Ascending aorta (tissue), 2 donors: ENCODE results near the gene ZC3H11A. TPM values are rescaled to one million over a fixed set of nuclear protein-coding genes. Genes with fewer than 3 reads are reported as not detected.

ENCODE experiments used
- DNase-seq, 2 donors: peaks; one replicate each; pipeline ENCODE4 v3.0.0-alpha.2; 2019; ENCODE audit warnings: low spot score in 2 of 2
- H3K27ac ChIP-seq, 2 donors: fragments of 200-600 bp; sonication (generic); one replicate each; pipeline ENCODE4 v1.5.1; 2016 to 2017; ENCODE audit warnings: mild to moderate bottlenecking in 1 of 2
- H3K27me3 ChIP-seq: fragments of 200-600 bp; sonication (generic); one replicate; pipeline ENCODE4 v1.5.1; 2017
- H3K36me3 ChIP-seq, 2 donors: fragments of 200-600 bp; sonication (generic); one replicate each; pipeline ENCODE4 v1.5.1; 2016
- H3K4me1 ChIP-seq, 2 donors: fragments of 200-600 bp; sonication (generic); one replicate each; pipeline ENCODE4 v1.5.1; 2016 to 2017; ENCODE audit warnings: mild to moderate bottlenecking in 1 of 2
- H3K4me3 ChIP-seq, 2 donors: fragments of 200-600 bp; sonication (generic); one replicate each; pipeline ENCODE4 v1.5.1; 2016 to 2017; ENCODE audit warnings: mild to moderate bottlenecking in 1 of 2
- H3K9me3 ChIP-seq, 2 donors: fragments of 200-600 bp; sonication (generic); one replicate each; pipeline ENCODE4 v1.5.1; 2016
- CTCF ChIP-seq, 3 experiments: fragments of 200-600 bp in 2 of 3; fragments of 450-650 bp in 1 of 3; sonication (generic) in 2 of 3; IDR thresholded peaks; one replicate each; pipeline ENCODE4 v1.5.1; 2016 to 2019; ENCODE audit warnings: antibody characterized with exemption in 3 of 3, mild to moderate bottlenecking in 1 of 3, moderate library complexity in 1 of 3
- intact Hi-C: fragments of 100-400 bp; cut with DNase I; formaldehyde crosslinking; loops from one replicate; pipeline ENCODE4 v1.15.1; 2023
- total RNA-seq: library from RNA; depleted of rRNA; stranded (reverse); fragments of >200 nt; gene quantifications from one replicate; pipeline ENCODE4 v1.1.0, GENCODE V29; 2016

Gene ZC3H11A
- total RNA-seq, 1 donor from 2014 or later: 44.4 TPM

GRCh38 chr1:203794764-203795440 lies 521 bp upstream of the ZC3H11A start:
- intact Hi-C loops: loop anchor here (1.0 to 10.0 kb wide), 6 partner anchors 26 to 712 kb away; partner anchors contain the start of gene ATP2B4
- H3K9me3 ChIP-seq: no peaks in the 10 kb centered on the region
- peak overlapping the region; percentile 96 to 98 for H3K27ac ChIP-seq
- no peak for DNase-seq
- peak overlapping the region; percentile 82 to 92 for H3K4me3 ChIP-seq
- H3K36me3 ChIP-seq: peaks cover 4 to 8% of the 10 kb centered on the region in 2 donors
- H3K27me3 ChIP-seq: no peaks in the 10 kb centered on the region
- TF ChIP-seq CTCF (IDR thresholded peaks at IDR 0.05): no peak
- H3K4me1 ChIP-seq: peaks cover 9 to 31% of the 10 kb centered on the region in 2 donors

- intact Hi-C loops: loop anchor here (5.0 to 10.0 kb wide), 5 partner anchors 61 to 711 kb away; partner anchors contain the start of gene ATP2B4
- peak in 1 of 2 donors; percentile 68 for DNase-seq
- H3K27ac ChIP-seq: peak overlapping the region; percentile 96 to 98
- H3K36me3 ChIP-seq: peaks cover 4 to 8% of the 10 kb centered on the region in 2 donors
- H3K27me3 ChIP-seq: no peaks in the 10 kb centered on the region
- peak overlapping the region; percentile 82 to 92 for H3K4me3 ChIP-seq
- no peak for TF ChIP-seq CTCF (IDR thresholded peaks at IDR 0.05)
- peaks cover 9 to 38% of the 10 kb centered on the region in 2 donors for H3K4me1 ChIP-seq
- no peaks in the 10 kb centered on the region for H3K9me3 ChIP-seq
Measured at GRCh38 chr1:203796236-203796605, 798 bp downstream of the ZC3H11A start.

DNA sequence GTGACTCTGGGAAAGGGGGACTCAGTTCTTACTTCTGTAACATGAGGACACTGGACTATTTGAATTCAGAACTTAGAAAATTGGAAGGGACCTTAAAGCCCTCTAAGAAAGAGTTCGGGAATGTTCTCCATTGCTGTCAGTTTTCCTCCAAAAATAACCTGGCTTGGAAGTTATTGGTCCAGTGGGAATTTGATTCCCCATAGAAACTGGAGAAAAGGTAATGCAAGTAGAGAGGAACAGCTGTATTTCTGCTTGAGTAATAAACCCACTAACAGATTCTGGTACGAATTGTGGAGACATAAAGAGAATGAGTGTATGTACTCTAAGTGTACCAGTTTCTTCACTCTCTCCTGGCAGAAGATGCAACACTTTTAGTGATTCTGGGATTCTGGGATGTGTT lies 1.8 kb downstream of the ZC3H11A start:
- peaks cover 4 to 8% of the 10 kb centered on the region in 2 donors for H3K36me3 ChIP-seq
- H3K9me3 ChIP-seq: no peaks in the 10 kb centered on the region
- H3K4me1 ChIP-seq: peaks cover 9 to 41% of the 10 kb centered on the region in 2 donors
- no peak for DNase-seq
- H3K4me3 ChIP-seq: peak overlapping the region; percentile 82 to 92
- peak overlapping the region in 1 of 2 donors; percentile 96 for H3K27ac ChIP-seq
- TF ChIP-seq CTCF (IDR thresholded peaks at IDR 0.05): no peak
- intact Hi-C loops: loop anchor here (5.0 to 10.0 kb wide), 5 partner anchors 60 to 710 kb away; partner anchors contain the start of gene ATP2B4
- H3K27me3 ChIP-seq: no peaks in the 10 kb centered on the region

GRCh38 chr1:203797948-203798655 lies 2.7 kb downstream of the ZC3H11A start:
- H3K4me1 ChIP-seq: peaks cover 9 to 41% of the 10 kb centered on the region in 2 donors
- no peak for DNase-seq
- no peaks in the 10 kb centered on the region for H3K27me3 ChIP-seq
- no peak for TF ChIP-seq CTCF (IDR thresholded peaks at IDR 0.05)
- no peaks in the 10 kb centered on the region for H3K9me3 ChIP-seq
- no peak overlapping the region for H3K27ac ChIP-seq
- intact Hi-C loops: loop anchor here (5.0 to 10.0 kb wide), 5 partner anchors 59 to 709 kb away; partner anchors contain the start of gene ATP2B4
- H3K36me3 ChIP-seq: peaks cover 4 to 12% of the 10 kb centered on the region in 2 donors
- H3K4me3 ChIP-seq: peak overlapping the region in 1 of 2 donors; percentile 82

DNA sequence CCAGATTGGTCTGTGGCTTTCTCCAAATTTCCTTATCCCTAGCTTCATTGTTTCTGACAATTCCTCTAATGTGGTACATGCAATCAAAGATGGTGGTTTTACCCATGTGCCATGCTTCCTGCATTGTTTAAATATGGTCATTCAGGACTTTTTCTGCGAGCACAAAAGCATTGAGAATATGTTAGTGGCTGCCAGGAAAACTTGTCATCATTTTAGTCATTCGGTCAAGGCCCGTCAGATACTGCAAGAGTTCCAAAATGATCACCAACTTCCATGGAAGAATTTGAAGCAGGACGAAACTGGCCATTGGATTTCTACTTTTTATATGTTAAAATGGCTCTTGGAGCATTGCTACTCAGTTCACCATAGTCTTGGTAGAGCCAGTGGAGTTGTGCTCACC lies 3.7 kb downstream of the ZC3H11A start:
- Histone ChIP-seq H3K27me3 (no peaks in the 10 kb centered on the region), H3K27ac (no peak overlapping the region), H3K36me3 (peaks cover 7 to 18% of the 10 kb centered on the region in 2 donors), H3K4me3 (no peak overlapping the region), H3K4me1 (peaks cover 9 to 41% of the 10 kb centered on the region in 2 donors), H3K9me3 (no peaks in the 10 kb centered on the region)
- no peak for DNase-seq
- no peak for TF ChIP-seq CTCF (IDR thresholded peaks at IDR 0.05)
- intact Hi-C loops: loop anchor here (5.0 to 10.0 kb wide), 5 partner anchors 58 to 708 kb away; partner anchors contain the start of gene ATP2B4
